GM12892 (cell line): ENCODE results near the gene ZNF69.

Experiments
- POLR2A ChIP-seq: IDR thresholded peaks from 2 replicates; pipeline ENCODE4 v1.6.1; 2011; ENCODE audit warnings: low read depth, low read length, control low read depth
- POLR2AphosphoS5 ChIP-seq: IDR thresholded peaks from 2 replicates; pipeline ENCODE4 v1.6.1; 2011; ENCODE audit warnings: low read depth, low read length, control low read depth
- TAF1 ChIP-seq: IDR thresholded peaks from 2 replicates; pipeline ENCODE4 v1.6.1; 2011; ENCODE audit warnings: low read depth, mild to moderate bottlenecking, control low read depth, low read length, borderline replicate concordance

DNA sequence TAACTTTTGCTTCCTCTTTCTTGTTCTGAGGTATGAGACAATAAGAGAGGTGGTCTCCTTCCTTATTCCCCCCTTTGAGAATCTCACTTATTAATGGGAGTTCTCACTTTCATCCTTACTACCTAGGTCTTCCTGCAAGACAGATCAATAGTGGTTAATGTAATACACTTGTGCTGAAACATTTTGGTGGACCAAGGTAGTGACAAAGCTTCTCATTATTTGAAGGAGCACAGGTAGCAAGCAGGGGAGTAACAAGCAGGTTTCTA is 55.2 kb downstream of the ZNF69 start:
- TF ChIP-seq POLR2A (no peak), TAF1 (no peak), POLR2AphosphoS5 (no peak)
